IMR-90 (cell line): Measurements from ENCODE around the gene KANSL3. TPM values are rescaled to one million over a fixed set of nuclear protein-coding genes. Genes with fewer than 3 reads are reported as not detected.

Experiments
- ATAC-seq: fragments of 200-7000 bp; cut with Tn5 transposase; 2 replicates; pipeline ENCODE4 v1.9.1; 2020; ENCODE audit warnings: low read depth, mild to moderate bottlenecking, moderate library complexity
- BruUV-seq: library from RNA; stranded (reverse); fragments of 400-500 nt; replicated peaks from 2 replicates; lab custom pipeline; 2021; lab: Mats Ljungman, UMichigan
- CTCF ChIA-PET: fragments of 300-600 bp; formaldehyde crosslinking; extraction: SDS; loops from one replicate; lab custom pipeline; 2021; ENCODE audit warnings: antibody characterized with exemption; lab: Yijun Ruan, JAX
- POLR2A ChIA-PET: fragments of 300-600 bp; sonication (Branson Sonifier 250); formaldehyde crosslinking; loops from one replicate; lab custom pipeline; 2022; ENCODE audit warnings: antibody characterized with exemption; ENCODE audit not compliant: unreplicated experiment; lab: Charles Lee
- DNase-seq: peaks from one replicate; pipeline ENCODE4 v3.0.0; 2013
- H2AFZ ChIP-seq: replicated peaks from 2 replicates; pipeline ENCODE3; 2013; ENCODE audit warnings: low read length, mild to moderate bottlenecking; ENCODE audit not compliant: poor library complexity
- H2AK5ac ChIP-seq: 2 replicates; pipeline ENCODE4 v1.6.1; 2013; ENCODE audit warnings: low read depth, low read length, inconsistent platforms
- H2AK9ac ChIP-seq: replicated peaks from 2 replicates; pipeline ENCODE3; 2013; ENCODE audit warnings: mild to moderate bottlenecking, low read depth, low read length, moderate library complexity; ENCODE audit not compliant: poor library complexity
- H2BK120ac ChIP-seq: 2 replicates; pipeline ENCODE4 v1.6.1; 2013; ENCODE audit warnings: low read depth, low read length, inconsistent platforms
- H2BK15ac ChIP-seq: 3 replicates; pipeline ENCODE4 v1.6.1; 2013; ENCODE audit warnings: low read depth, low read length, inconsistent platforms
- H2BK20ac ChIP-seq: 2 replicates; pipeline ENCODE4 v1.6.1; 2013; ENCODE audit warnings: low read depth, mild to moderate bottlenecking, inconsistent platforms, low read length, moderate library complexity
- H2BK5ac ChIP-seq: 2 replicates; pipeline ENCODE4 v1.6.1; 2013; ENCODE audit warnings: mild to moderate bottlenecking, low read depth, low read length, inconsistent platforms; ENCODE audit not compliant: poor library complexity, severe bottlenecking
- H3K14ac ChIP-seq: replicated peaks from 2 replicates; pipeline ENCODE4 v1.6.1; 2013; ENCODE audit warnings: low read depth, low read length, inconsistent platforms
- H3K18ac ChIP-seq: 2 replicates; pipeline ENCODE4 v1.6.1; 2013; ENCODE audit warnings: low read depth, low read length, control low read depth
- H3K23ac ChIP-seq: 2 replicates; pipeline ENCODE4 v1.6.1; 2013; ENCODE audit warnings: low read depth, low read length, inconsistent platforms
- H3K27ac ChIP-seq: 2 replicates; pipeline ENCODE4 v1.5.1; 2013; ENCODE audit warnings: mild to moderate bottlenecking, control low read depth, low read length; ENCODE audit not compliant: insufficient read depth
- H3K27me3 ChIP-seq: 2 replicates; pipeline ENCODE4 v1.6.1; 2013; ENCODE audit warnings: low read length; ENCODE audit not compliant: control insufficient read depth, insufficient read depth
- H3K36me3 ChIP-seq: 2 replicates; pipeline ENCODE4 v1.6.1; 2013; ENCODE audit warnings: low read length, mixed read lengths; ENCODE audit not compliant: control insufficient read depth, insufficient read depth
- H3K4ac ChIP-seq: 2 replicates; pipeline ENCODE4 v1.6.1; 2013; ENCODE audit warnings: low read depth, low read length, inconsistent platforms
- H3K4me1 ChIP-seq: 2 replicates; pipeline ENCODE4 v1.6.1; 2013; ENCODE audit warnings: low read length, mixed read lengths; ENCODE audit not compliant: control insufficient read depth, insufficient read depth
- H3K4me2 ChIP-seq: 2 replicates; pipeline ENCODE4 v1.6.1; 2013; ENCODE audit warnings: low read depth, mild to moderate bottlenecking, control low read depth, low read length, moderate library complexity
- H3K4me3 ChIP-seq: 2 replicates; pipeline ENCODE4 v1.5.1; 2013; ENCODE audit warnings: low read depth, mild to moderate bottlenecking, control low read depth, low read length, moderate library complexity; ENCODE audit not compliant: insufficient read depth
- H3K56ac ChIP-seq: 2 replicates; pipeline ENCODE4 v1.6.1; 2013; ENCODE audit warnings: low read length, inconsistent platforms; ENCODE audit not compliant: insufficient read depth; ENCODE audit errors: extremely low read depth
- H3K79me1 ChIP-seq, 2 experiments: 2 replicates each; pipeline ENCODE4 v1.6.1; 2013; ENCODE audit warnings: low read length in 2 of 2, inconsistent platforms in 1 of 2, low read depth in 1 of 2
- H3K9ac ChIP-seq: 2 replicates; pipeline ENCODE4 v1.6.1; 2013; ENCODE audit warnings: low read depth, low read length, control low read depth
- H3K9me1 ChIP-seq: 2 replicates; pipeline ENCODE4 v1.6.1; 2013; ENCODE audit warnings: low read length, inconsistent platforms; ENCODE audit not compliant: insufficient read depth
- H3K9me3 ChIP-seq: 2 replicates; pipeline ENCODE4 v1.6.1; 2013; ENCODE audit warnings: low read length; ENCODE audit not compliant: control insufficient read depth, insufficient read depth
- H4K20me1 ChIP-seq: 2 replicates; pipeline ENCODE4 v1.6.1; 2013; ENCODE audit warnings: low read length, inconsistent platforms; ENCODE audit not compliant: insufficient read depth
- H4K5ac ChIP-seq: 2 replicates; pipeline ENCODE4 v1.6.1; 2013; ENCODE audit warnings: mild to moderate bottlenecking, low read depth, low read length, control low read depth
- H4K8ac ChIP-seq, 2 experiments: 2 replicates each; pipeline ENCODE4 v1.6.1; 2013; ENCODE audit warnings: low read depth in 2 of 2, low read length in 2 of 2, control low read depth in 1 of 2, inconsistent platforms in 1 of 2
- H4K91ac ChIP-seq: 2 replicates; pipeline ENCODE4 v1.6.1; 2013; ENCODE audit warnings: low read depth, low read length, inconsistent platforms; ENCODE audit not compliant: insufficient read depth
- BHLHE40 ChIP-seq: fragments of 150-350 bp; IDR thresholded peaks from 2 replicates; pipeline ENCODE4 v1.6.1; 2016; ENCODE audit warnings: mild to moderate bottlenecking, low read depth, low read length
- CEBPB ChIP-seq: IDR thresholded peaks from 2 replicates; pipeline ENCODE4 v1.6.1; 2012; ENCODE audit warnings: low read depth, low read length, improper control_type of control experiment
- CHD1 ChIP-seq: IDR thresholded peaks from 2 replicates; pipeline ENCODE4 v1.6.1; 2012; ENCODE audit warnings: low read depth, low read length, improper control_type of control experiment
- FOS ChIP-seq: fragments of 150-350 bp; IDR thresholded peaks from 2 replicates; pipeline ENCODE4 v1.6.1; 2016; ENCODE audit warnings: low read depth, low read length
- MAFK ChIP-seq: IDR thresholded peaks from 2 replicates; pipeline ENCODE4 v1.6.1; 2012; ENCODE audit warnings: low read depth, low read length, improper control_type of control experiment
- MAZ ChIP-seq: IDR thresholded peaks from 2 replicates; pipeline ENCODE4 v1.6.1; 2012; ENCODE audit warnings: low read depth, mild to moderate bottlenecking, low read length, improper control_type of control experiment, moderate library complexity, borderline replicate concordance
- MXI1 ChIP-seq: IDR thresholded peaks from 2 replicates; pipeline ENCODE4 v1.6.1; 2012; ENCODE audit warnings: low read depth, mild to moderate bottlenecking, low read length, moderate library complexity, borderline replicate concordance
- NFE2L2 ChIP-seq: fragments of 150-350 bp; IDR thresholded peaks from 2 replicates; pipeline ENCODE4 v1.6.1; 2016; ENCODE audit warnings: low read depth, mild to moderate bottlenecking, low read length
- POLR2A ChIP-seq: IDR thresholded peaks from 2 replicates; pipeline ENCODE4 v1.6.1; 2012; ENCODE audit warnings: mild to moderate bottlenecking, low read depth, low read length
- RAD21 ChIP-seq: IDR thresholded peaks from 2 replicates; pipeline ENCODE4 v1.6.1; 2012; ENCODE audit warnings: low read length, improper control_type of control experiment
- RCOR1 ChIP-seq: IDR thresholded peaks from 2 replicates; pipeline ENCODE4 v1.6.1; 2012; ENCODE audit warnings: mild to moderate bottlenecking, low read length, improper control_type of control experiment; ENCODE audit not compliant: insufficient replicate concordance
- RFX5 ChIP-seq: IDR thresholded peaks from 2 replicates; pipeline ENCODE4 v1.8.0; 2012; ENCODE audit warnings: low read depth, mild to moderate bottlenecking, low read length, moderate library complexity
- SMC3 ChIP-seq: fragments of 150-350 bp; IDR thresholded peaks from 2 replicates; pipeline ENCODE4 v1.6.1; 2016; ENCODE audit warnings: low read depth, mild to moderate bottlenecking, antibody characterized with exemption, low read length, moderate library complexity
- WGBS, 2 experiments: methylation state at CpG; one replicate each; pipeline versions ENCODE4 v1.1.5 to v1.1.7; 2013; ENCODE audit warnings: missing lambda C conversion rate in 2 of 2; ENCODE audit not compliant: insufficient read length in 1 of 2; ENCODE audit errors: extremely low coverage in 2 of 2; 5-methylcytosine and 5-hydroxymethylcytosine counted together
- dilution Hi-C: fragments of 300-500 bp; cut with HindIII; formaldehyde crosslinking; loops from one replicate; pipeline ENCODE4 v1.14.3; 2018; ENCODE audit warnings: low sequenced_read_pairs; ENCODE audit not compliant: unreplicated experiment
- in situ Hi-C: fragments of 300-500 bp; cut with MboI; formaldehyde crosslinking; loops from 3 replicates; pipeline ENCODE4 v1.14.3; 2019; ENCODE audit warnings: low sequenced_read_pairs, inconsistent platforms, mixed read lengths
- intact Hi-C: fragments of 100-400 bp; cut with micrococcal nuclease; formaldehyde crosslinking; loops from 2 replicates; pipeline ENCODE4 v1.10.0; 2022
- polyA plus RNA-seq, 3 experiments: library from polyadenylated mRNA; depleted of rRNA; stranded (reverse); fragments of >200 nt; gene quantifications; 2 replicates each; pipeline ENCODE4 v1.2.3, GENCODE V29; 2012; ENCODE audit warnings: low replicate concordance in 1 of 3
- total RNA-seq: library from RNA; depleted of rRNA; stranded (reverse); fragments of >200 nt; gene quantifications from 2 replicates; pipeline ENCODE4 v1.2.3, GENCODE V29; 2012
- TF ChIP-seq, protein P1 (sequence below): fragments of 150-350 bp; IDR thresholded peaks from 2 replicates; pipeline ENCODE4 v1.6.1; 2017; ENCODE audit warnings: mild to moderate bottlenecking, antibody characterized with exemption, low read length, low read depth
- TF ChIP-seq, protein P2 (sequence below): fragments of 150-350 bp; IDR thresholded peaks from 2 replicates; pipeline ENCODE4 v1.6.1; 2016; ENCODE audit warnings: low read depth, mild to moderate bottlenecking, low read length, moderate library complexity, borderline replicate concordance
- TF ChIP-seq, protein P3 (sequence below): conservative IDR thresholded peaks from 2 replicates; pipeline ENCODE4 v1.5.1; 2012; ENCODE audit warnings: mild to moderate bottlenecking, low read depth, low read length, improper control_type of control experiment

The KANSL3 gene
- total and polyA plus RNA-seq, 2 of the 4 experiments (the other 2 are of a cell fraction), result 22.2 to 26.3 TPM

DNA sequence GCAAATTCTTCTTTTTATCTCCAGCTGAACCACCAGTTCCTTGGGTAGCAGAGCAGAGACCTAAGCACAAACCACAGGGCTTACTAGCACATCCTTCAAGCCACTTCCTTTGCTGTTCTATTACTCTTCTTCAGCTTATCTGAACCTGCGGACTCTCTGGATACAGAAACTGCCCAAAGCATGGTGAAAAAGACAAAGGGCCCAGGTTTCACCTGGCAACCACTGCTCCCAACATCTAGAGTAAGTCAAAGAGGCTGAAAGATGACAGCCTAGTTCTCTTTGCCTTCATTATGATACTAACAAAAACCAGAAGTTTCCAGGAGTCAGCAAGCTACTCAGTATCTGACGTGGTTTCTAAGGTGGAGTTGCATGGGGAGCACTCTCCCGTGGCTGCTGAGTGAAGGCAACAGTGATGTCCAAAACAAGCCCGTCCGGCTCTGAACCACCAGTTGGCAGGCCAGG is 43.4 kb downstream of the KANSL3 start:
- Histone ChIP-seq H3K27me3 (no peaks in the 10 kb centered on the region), H3K9me1 (no peaks in the 10 kb centered on the region), H2BK5ac (no peak overlapping the region), H3K14ac (no peak overlapping the region), H3K4me2 (no peak overlapping the region), H3K4me3 (no peak overlapping the region), H3K23ac (no peak overlapping the region), H3K9me3 (no peaks in the 10 kb centered on the region), H3K56ac (no peak overlapping the region), H3K79me1 (peaks cover 12 to 21% of the 10 kb centered on the region in 2 experiments), H3K18ac (no peak overlapping the region), H3K36me3 (peaks cover 50% of the 10 kb centered on the region), H2BK15ac (no peak overlapping the region), H2AK9ac (no peak overlapping the region), H2BK120ac (no peak overlapping the region), H3K27ac (no peak overlapping the region), H3K4ac (no peak overlapping the region), H2AFZ (no peak overlapping the region), H4K8ac (no peak overlapping the region), H4K91ac (no peak overlapping the region), H2BK20ac (no peak overlapping the region), H3K9ac (no peak overlapping the region), H4K20me1 (no peaks in the 10 kb centered on the region), H3K4me1 (no peaks in the 10 kb centered on the region), H2AK5ac (no peak overlapping the region), H4K5ac (no peak overlapping the region)
- POLR2A ChIA-PET, result no interaction called here
- CTCF ChIA-PET, result no interaction called here
- ATAC-seq, result no peak
- dilution Hi-C loops, result no loop called here
- WGBS, 2 experiments, result 81% methylated on average over 4 of the region's 5 CpGs; no CpG with 5 or more reads in 1 of the 2 experiments
- no peak for DNase-seq
- no TSS peak for BruUV-seq
- intact Hi-C loops, result no loop called here
- in situ Hi-C loops, result no loop called here
- TF ChIP-seq MXI1, result no peak
- TF ChIP-seq, protein P1, sequence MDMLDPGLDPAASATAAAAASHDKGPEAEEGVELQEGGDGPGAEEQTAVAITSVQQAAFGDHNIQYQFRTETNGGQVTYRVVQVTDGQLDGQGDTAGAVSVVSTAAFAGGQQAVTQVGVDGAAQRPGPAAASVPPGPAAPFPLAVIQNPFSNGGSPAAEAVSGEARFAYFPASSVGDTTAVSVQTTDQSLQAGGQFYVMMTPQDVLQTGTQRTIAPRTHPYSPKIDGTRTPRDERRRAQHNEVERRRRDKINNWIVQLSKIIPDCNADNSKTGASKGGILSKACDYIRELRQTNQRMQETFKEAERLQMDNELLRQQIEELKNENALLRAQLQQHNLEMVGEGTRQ, result no peak
- no peak for TF ChIP-seq FOS
- TF ChIP-seq NFE2L2, result no peak
- no peak for TF ChIP-seq RAD21
- TF ChIP-seq BHLHE40, result no peak
- no peak for TF ChIP-seq SMC3
- no peak for TF ChIP-seq CEBPB
- TF ChIP-seq MAZ, result no peak
- TF ChIP-seq RCOR1, result no peak
- TF ChIP-seq, protein P2, sequence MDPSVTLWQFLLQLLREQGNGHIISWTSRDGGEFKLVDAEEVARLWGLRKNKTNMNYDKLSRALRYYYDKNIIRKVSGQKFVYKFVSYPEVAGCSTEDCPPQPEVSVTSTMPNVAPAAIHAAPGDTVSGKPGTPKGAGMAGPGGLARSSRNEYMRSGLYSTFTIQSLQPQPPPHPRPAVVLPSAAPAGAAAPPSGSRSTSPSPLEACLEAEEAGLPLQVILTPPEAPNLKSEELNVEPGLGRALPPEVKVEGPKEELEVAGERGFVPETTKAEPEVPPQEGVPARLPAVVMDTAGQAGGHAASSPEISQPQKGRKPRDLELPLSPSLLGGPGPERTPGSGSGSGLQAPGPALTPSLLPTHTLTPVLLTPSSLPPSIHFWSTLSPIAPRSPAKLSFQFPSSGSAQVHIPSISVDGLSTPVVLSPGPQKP, result no peak
- no peak for TF ChIP-seq POLR2A
- no peak for TF ChIP-seq CHD1
- TF ChIP-seq MAFK, result no peak
- no peak for TF ChIP-seq RFX5
- TF ChIP-seq, protein P3, sequence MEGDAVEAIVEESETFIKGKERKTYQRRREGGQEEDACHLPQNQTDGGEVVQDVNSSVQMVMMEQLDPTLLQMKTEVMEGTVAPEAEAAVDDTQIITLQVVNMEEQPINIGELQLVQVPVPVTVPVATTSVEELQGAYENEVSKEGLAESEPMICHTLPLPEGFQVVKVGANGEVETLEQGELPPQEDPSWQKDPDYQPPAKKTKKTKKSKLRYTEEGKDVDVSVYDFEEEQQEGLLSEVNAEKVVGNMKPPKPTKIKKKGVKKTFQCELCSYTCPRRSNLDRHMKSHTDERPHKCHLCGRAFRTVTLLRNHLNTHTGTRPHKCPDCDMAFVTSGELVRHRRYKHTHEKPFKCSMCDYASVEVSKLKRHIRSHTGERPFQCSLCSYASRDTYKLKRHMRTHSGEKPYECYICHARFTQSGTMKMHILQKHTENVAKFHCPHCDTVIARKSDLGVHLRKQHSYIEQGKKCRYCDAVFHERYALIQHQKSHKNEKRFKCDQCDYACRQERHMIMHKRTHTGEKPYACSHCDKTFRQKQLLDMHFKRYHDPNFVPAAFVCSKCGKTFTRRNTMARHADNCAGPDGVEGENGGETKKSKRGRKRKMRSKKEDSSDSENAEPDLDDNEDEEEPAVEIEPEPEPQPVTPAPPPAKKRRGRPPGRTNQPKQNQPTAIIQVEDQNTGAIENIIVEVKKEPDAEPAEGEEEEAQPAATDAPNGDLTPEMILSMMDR, result no peak
